ENCODE measurements around the gene AQP11. TPM values are rescaled to one million over a fixed set of nuclear protein-coding genes. Genes with fewer than 3 reads are reported as not detected.
"Not testable (repeated sequence)": the region's sequence is repeated elsewhere in the genome, so short reads cannot be mapped to it uniquely, and the experiment has no call there.

AQP11 gene
- total RNA-seq, 4 donors from 2014 or later = 0.18 to 0.19 TPM; not detected in 2

DNA sequence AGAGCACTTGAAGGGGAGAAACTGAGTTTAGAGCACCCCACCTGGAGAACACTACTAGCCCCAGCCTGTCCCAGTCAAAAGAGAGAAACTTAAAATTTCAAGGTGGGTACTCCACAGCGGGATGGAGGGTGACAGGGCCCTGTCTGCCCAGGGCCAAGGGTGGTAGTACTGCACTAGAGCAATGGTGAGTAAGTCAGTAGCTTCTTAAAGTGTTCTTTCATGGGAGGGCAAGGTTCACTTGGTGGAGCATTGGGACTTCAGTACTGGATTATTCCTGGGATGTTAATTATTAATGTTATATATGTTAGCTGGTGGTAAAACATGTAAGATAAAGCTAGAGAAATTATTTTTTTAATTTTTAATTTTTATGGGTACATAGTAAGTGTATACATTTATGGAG lies 28.5 kb upstream of the AQP11 start:
- Histone ChIP-seq H3K27ac (no peak overlapping the region), H3K27me3 (no peaks in the 10 kb centered on the region), H3K4me1 (no peaks in the 10 kb centered on the region), H3K9me3 (no peaks in the 10 kb centered on the region), H3K4me3 (no peak overlapping the region), H3K36me3 (no peaks in the 10 kb centered on the region)
- DNase-seq = no peak
- TF ChIP-seq, protein P1, sequence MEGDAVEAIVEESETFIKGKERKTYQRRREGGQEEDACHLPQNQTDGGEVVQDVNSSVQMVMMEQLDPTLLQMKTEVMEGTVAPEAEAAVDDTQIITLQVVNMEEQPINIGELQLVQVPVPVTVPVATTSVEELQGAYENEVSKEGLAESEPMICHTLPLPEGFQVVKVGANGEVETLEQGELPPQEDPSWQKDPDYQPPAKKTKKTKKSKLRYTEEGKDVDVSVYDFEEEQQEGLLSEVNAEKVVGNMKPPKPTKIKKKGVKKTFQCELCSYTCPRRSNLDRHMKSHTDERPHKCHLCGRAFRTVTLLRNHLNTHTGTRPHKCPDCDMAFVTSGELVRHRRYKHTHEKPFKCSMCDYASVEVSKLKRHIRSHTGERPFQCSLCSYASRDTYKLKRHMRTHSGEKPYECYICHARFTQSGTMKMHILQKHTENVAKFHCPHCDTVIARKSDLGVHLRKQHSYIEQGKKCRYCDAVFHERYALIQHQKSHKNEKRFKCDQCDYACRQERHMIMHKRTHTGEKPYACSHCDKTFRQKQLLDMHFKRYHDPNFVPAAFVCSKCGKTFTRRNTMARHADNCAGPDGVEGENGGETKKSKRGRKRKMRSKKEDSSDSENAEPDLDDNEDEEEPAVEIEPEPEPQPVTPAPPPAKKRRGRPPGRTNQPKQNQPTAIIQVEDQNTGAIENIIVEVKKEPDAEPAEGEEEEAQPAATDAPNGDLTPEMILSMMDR (IDR thresholded peaks at IDR 0.05) = no peak
- TF ChIP-seq POLR2A (IDR thresholded peaks at IDR 0.05) = no peak
- WGBS, 2 donors = 100% methylated on average over 1 of the region's 1 CpG
- intact Hi-C loops (cut with DNase I) = no loop called here

DNA sequence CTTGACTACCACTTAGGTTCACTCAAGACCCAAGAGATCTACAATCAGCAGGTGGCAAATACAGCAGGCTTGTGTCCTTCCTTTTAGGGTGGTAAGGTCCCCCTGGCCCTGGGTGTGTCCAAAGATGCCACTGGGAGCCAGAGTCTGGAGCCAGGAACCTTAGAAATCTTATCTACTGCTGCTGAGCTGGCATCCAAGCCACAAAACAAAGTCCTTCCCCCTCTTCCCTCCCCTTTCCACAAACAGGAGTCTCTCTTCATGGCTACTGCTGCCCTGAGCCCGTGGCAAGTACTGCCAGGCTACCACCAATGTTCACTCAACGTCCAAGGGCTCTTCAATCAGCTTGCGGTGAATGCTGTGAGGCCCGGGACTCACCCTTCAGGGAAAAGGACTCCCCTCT lies 21.4 kb upstream of the AQP11 start:
- H3K4me3 ChIP-seq = no peak overlapping the region
- WGBS, 2 donors = 80% methylated on average over 2 of the region's 4 CpGs; no CpG with 5 or more reads in 1 of the 2 donors
- no peak for DNase-seq

DNA sequence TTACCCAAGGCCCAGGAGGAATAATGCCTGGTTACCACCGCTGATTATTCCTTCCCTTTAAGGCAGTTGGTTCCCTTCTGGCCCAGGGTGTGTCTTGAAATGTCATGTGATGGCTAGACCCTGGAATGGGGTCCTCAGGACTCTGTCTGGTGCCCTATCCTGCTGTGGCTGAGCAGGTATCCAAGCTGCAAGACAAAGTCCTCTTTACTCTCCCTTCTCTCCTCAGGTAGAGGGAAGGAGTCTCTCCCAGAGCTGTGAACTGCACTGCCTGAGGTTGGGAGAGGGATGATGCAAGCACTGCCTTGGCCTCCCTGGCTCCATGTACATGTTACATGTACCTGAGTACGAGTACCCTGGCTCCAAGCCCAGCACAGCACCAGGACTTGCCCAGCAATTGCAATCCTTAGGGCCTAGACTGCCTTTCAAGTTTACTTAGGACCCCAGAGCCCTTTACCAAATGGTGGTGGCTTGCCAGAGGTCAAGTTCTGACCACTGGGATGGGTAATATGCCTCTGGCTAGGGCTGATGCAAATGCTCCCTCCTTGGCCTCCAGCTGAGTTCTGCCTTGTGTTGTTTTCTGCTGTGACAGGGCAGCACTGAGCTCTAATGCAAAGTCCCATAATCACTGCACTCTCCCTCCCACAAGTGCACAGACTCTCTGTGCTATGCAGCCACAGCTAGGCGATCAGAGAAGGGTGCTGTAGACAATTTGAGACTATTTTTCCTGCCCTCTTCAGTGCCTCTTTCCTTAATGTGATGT lies 20.7 kb upstream of the AQP11 start:
- no peak for DNase-seq
- TF ChIP-seq, protein P1 (IDR thresholded peaks at IDR 0.05) = no peak
- no peak for TF ChIP-seq POLR2A (IDR thresholded peaks at IDR 0.05)
- WGBS, 2 donors = 83 to 96% methylated on average over 2 of the region's 3 CpGs

More for the DNA sequence above, 21.4 kb upstream of the AQP11 start:
- H3K27me3 ChIP-seq = peaks cover 0 to 9% (median 0%) of the 10 kb centered on the region in 4 donors
- H3K9me3 ChIP-seq = no peaks in the 10 kb centered on the region
- H3K36me3 ChIP-seq = no peaks in the 10 kb centered on the region
- H3K4me1 ChIP-seq = no peaks in the 10 kb centered on the region
- intact Hi-C loops (cut with DNase I) = no loop called here
- no peak for TF ChIP-seq POLR2A (IDR thresholded peaks at IDR 0.05)
- TF ChIP-seq, protein P1 (IDR thresholded peaks at IDR 0.05) = no peak
- no peak overlapping the region for H3K27ac ChIP-seq

DNA sequence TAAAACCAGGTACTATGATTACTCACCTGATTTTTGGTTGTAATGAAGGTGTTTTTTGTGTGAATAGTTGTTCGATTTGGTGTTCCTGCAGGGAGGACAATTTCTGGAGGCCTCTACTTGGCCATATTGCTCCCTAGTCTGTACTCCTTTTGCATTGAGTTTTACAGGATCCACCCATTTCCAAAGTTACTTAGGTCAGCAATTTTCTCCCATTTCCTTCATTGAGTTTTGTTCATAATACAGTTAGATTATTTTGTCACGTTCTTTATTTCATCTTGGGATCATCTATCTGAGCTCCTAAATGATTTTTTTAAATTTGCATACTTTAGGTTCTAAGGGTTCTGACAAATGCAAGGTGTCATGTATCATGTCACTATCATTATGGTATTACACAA lies 20.1 kb upstream of the AQP11 start:
- no peak overlapping the region for H3K27ac ChIP-seq
- H3K4me1 ChIP-seq = no peaks in the 10 kb centered on the region
- DNase-seq = no peak
- H3K4me3 ChIP-seq = no peak overlapping the region
- H3K9me3 ChIP-seq = no peaks in the 10 kb centered on the region
- no peak for TF ChIP-seq POLR2A (IDR thresholded peaks at IDR 0.05)
- whole genome bisulfite sequencing, 2 donors = 82 to 90% methylated on average over 2 of the region's 2 CpGs
- H3K27me3 ChIP-seq = peaks cover 0 to 9% (median 0%) of the 10 kb centered on the region in 4 donors
- intact Hi-C loops (cut with DNase I) = no loop called here
- H3K36me3 ChIP-seq = no peaks in the 10 kb centered on the region

More for the DNA sequence above, 20.7 kb upstream of the AQP11 start:
- Histone ChIP-seq H3K9me3 (no peaks in the 10 kb centered on the region), H3K36me3 (no peaks in the 10 kb centered on the region), H3K27ac (no peak overlapping the region), H3K27me3 (peaks cover 0 to 9% (median 0%) of the 10 kb centered on the region in 4 donors), H3K4me1 (no peaks in the 10 kb centered on the region), H3K4me3 (no peak overlapping the region)
- intact Hi-C loops (cut with DNase I) = no loop called here

DNA sequence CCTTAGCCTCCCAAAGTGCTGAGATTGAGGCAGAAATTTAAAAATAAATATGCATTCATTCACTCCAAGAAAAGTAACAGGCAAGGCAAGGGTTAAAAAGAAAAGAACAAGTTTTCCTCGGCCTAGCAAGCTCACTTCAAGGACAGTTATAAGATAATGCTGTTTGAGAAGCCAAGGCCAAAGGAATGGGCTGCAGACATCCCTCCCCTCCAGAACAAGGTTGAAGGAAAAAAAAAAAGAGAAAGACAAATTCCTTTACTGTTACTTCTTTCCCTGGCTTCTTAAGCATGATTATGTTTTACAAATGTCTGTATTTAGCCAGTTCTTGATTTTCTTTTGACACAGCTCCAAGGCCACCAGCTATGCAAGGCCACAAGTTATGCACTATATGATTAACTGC lies 18.9 kb upstream of the AQP11 start:
- intact Hi-C loops (cut with DNase I); H3K27me3 ChIP-seq; H3K4me3 ChIP-seq; DNase-seq; H3K4me1 ChIP-seq; H3K36me3 ChIP-seq; H3K27ac ChIP-seq; H3K9me3 ChIP-seq: not testable (repeated sequence)
- WGBS, 2 donors = 29 to 33% methylated on average over 1 of the region's 1 CpG

DNA sequence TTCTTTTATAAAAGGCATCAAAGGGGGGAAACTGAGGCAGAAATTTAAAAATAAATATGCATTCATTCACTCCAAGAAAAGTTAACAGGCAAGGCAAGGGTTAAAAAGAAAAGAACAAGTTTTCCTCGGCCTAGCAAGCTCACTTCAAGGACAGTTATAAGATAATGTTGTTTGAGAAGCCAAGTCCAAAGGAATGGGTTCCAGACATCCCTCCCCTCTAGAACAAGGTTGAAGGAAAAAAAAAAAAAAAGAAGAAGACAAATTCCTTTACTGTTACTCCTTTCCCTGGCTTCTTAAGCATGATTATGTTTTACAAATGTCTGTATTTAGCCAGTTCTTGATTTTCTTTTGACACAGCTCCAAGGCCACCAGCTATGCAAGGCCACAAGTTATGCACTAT lies 14.3 kb upstream of the AQP11 start:
- H3K36me3 ChIP-seq; H3K9me3 ChIP-seq; H3K4me3 ChIP-seq; DNase-seq; H3K27ac ChIP-seq; H3K27me3 ChIP-seq; H3K4me1 ChIP-seq; intact Hi-C loops (cut with DNase I): not testable (repeated sequence)
- WGBS, 2 donors = 14 to 29% methylated on average over 1 of the region's 1 CpG
